SIG-M5 treated with dmso at 0.1 percent for 504 hours (cell line): ENCODE data around the gene L1CAM.
A peak's percentile ranks its signal among the peaks of the same experiment; 100 is the strongest.

Experiments used
- DNase-seq: peaks from one replicate; lab custom pipeline; 2025; ENCODE audit not compliant: unreplicated experiment; lab: John Stamatoyannopoulos, UW

The L1CAM gene

DNA sequence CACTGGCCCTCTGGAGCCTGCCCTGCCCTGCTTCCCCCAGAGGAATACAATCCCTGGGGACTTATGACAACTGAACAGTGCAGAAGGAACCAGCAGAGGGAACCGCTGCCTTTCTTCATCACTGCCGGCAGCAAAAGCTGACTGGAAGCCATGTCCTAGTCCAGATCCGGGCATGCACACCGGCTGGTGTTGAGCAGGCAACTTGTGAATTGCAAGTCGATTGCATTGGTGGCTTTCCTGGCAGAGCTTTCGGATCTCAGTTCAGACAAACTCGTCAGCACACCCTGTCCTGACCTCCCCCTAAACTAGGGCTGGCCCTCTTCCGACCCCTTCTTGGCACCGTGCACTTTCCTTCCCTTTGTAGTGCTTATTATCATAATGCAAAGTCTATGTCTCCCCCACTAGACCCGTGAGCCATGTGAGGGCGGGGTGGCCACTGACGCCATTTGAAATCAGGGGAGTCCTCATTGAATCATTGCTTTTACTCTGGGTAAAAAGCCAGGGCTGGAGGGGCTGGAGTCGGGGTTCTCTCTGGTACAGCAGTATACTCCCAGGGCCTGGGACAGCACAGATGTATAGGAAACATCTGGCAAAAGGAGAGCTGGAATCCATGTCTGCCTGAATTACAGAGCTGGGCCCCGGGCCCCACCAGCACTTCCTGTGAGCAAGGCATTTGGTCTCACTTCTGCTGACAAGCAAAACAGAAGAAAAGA lies 38.3 kb upstream of the L1CAM start:
- DNase-seq = peak; percentile 54

DNA sequence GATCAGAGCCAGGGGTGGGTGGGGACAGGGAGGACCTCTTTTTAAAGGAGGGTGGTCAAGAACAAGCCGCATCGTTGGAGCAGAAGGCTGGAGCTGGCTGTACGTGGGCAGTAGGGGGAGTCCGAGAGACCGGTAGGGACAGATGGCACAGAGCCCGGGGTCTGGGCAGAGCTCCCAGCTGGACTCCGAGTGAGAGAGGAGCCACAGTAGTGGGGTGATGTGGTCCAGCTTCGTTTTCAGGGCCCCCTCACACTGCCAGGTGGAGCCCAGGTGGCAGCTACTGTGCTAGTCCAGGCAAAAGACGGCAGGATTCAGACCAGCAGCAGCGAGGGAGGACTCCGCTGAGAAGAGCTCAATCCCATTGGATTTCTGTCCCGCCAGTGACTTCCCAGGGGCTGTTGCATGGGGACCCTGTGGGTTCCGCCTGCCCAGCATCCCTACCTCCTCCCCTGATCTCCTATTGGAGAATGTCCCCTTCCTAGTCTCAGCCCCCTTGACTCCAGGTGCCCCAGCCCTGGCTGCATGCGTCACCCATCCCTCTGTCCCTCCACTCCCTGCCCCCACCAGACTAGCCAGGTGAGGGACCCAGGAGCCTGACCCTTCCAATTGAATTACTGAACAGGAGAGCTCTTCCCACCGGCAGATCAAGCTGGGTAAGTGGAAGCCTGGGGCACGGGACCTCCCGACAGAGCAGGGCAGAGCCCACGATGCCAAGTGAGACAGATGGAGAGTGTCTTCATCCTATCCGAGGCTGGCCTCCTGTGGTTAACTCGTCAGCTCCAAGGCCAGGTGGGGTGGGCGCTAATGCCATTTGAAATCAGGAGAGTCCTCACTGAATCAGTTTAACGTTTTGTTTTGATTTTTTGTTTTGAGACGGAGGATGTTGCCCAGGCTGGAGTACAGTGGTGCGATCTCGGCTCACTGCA lies 37.2 kb upstream of the L1CAM start:
- no peak for DNase-seq

DNA sequence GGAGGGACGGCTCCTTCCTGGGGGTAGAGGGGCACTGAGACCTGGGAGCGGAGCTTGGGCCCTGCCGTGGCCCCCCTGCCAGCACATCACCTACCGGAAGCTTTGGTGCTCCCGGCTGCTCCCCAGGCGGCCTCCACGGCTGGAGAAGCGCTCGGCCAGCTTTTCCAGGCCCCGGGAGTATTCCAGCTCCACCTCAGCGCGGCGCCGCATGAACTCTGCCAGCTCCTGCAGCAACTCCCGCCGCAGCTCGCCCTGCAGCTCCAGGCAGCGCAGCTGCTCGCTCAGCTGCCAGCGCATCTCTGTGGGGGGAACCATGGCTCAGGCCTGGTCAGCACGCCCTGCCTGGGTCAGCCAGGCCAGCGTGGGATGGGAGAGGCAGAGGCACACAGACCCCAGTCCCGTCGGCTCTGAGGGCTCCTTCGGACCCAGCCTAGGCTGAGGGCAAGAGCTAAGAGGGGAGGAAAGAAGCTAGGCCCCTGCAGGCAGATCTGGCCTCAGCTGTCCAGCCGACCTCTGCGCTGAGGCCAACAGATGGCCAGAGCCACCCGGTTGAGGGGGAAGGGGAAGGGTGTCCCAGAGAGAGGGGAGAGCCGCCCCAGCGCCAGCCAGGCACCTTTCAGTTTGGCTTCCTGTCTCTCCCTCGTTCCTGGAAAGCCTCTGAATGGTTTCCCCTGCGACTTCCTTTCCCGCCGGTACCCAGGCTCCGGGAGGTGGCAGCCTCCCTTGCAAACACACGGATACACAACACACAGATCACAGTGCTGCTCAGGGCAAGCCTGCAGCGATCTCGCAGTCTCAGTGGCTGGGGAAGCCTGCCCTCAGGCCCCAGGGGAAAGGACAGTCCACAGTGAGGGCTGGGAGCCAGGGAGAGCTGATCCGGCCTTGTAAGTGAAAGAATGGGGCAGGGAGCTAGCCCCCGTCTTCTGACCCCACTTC lies 35.8 kb upstream of the L1CAM start:
- no peak for DNase-seq

DNA sequence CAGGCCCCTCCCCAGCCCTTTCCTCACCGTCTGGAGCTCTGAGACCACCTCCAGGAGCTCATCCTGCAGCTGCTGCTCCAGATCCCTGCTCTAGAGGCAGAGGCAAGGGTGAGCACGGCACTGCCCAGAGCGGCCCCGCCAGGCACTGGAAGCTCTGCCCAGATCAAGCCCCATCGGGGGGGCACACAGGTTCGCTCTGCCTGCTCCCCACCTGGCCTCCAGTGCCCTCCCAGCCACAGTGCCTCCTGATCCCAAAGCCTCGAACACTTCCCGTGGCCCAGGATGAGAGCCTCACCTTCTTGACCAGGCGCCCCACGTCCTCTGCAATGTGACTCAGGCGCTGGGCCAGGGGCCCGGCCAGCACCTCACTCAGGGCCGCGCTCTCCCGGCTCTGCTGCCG lies 35.1 kb upstream of the L1CAM start:
- no peak for DNase-seq

DNA sequence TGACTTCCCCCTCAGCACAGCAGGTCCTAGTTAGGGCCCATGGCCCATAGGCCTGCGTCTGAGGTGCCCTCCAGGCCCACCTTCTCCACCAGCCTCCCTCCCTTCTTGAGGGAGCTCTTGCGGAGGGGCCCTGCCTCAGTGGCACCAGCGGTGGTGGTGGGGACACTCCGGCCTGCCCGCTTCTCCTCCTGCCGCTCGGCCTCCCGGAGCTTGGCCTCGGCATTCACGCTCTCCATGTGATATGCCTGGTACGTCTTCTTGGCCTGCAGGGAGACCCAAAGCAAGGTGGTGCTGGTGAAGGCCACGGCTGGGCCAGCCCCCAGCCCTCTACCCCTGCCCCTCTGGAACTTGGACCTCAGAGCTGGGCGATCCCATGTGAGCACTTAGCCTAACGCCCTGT lies 34.6 kb upstream of the L1CAM start:
- no peak for DNase-seq

DNA sequence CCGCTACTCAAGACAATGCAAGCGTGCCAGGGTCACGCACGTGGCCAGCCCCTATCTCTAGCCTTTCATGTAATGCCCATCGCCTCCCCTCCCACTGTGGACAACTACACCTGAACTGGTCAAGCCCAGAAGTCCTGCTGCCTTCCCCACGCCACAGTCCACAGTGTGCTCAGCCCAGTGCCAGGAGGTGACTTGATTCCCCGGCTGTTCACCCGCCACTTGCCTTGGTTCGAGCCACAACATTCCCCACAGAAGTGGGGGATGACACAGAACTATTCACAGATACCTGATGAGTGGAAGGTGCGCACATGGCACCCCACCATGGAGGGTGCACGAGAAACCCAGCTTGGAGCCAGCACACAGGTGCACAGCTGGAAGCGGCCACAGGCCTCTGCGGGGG lies 33.3 kb upstream of the L1CAM start:
- no peak for DNase-seq

DNA sequence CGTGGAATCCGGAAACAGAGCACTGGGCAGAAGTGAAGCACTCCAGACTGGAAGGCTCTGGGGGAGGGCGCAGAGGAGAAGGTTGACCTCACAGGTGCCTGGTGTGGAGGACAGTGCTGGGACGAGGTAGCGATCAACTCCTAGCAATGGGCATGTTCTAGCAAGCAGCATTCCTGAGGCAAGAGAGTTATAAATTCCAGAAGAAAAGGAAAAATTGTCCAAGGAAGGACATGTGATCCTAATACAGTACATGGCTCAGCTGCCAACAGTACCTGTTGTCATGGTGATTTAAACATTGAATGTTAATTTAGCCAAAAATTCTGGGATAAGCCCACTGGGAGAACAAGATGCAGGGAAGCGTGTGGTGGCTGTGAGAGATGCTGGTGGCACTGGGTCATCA lies 31.9 kb upstream of the L1CAM start:
- no peak for DNase-seq

DNA sequence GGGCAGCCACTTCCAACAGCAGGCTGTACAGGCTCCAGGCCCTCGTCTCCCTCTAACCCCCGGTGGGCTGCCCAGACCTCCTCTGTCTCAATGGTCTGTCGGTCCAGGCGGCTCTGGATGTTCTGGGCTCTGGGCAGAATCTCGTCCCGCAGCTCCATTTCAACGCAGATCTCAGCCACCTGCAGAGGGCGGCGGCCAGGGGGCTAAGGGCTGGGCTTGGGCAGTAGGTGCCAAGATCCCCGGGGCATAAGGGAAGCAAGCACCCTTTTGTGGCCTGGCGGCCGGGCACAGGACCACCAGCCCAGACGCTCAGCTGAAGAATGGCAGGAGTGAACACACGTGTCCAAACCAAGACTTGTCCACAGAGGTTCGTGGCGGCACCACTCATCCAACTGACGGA lies 27.7 kb upstream of the L1CAM start:
- no peak for DNase-seq

DNA sequence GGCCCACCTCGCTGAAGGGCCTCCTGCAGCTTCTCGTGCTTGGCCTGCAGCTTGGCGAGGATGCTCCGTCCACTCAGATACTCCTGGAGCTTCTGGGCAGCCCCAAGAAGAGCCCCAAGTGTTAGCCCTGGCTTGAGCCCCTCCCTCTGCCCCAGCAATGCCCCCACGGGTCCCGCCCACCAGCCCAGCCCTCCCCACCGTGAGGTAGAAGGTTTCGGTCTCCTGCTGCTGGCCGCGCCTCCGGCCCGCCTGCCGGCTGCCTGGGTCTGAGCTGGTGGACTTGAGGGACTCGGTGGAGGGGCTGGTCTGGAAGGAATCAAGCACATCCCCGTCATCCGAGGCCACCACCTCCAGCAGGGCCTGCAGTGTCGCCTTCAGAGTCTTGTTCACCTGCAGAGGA lies 27.2 kb upstream of the L1CAM start:
- DNase-seq = no peak

DNA sequence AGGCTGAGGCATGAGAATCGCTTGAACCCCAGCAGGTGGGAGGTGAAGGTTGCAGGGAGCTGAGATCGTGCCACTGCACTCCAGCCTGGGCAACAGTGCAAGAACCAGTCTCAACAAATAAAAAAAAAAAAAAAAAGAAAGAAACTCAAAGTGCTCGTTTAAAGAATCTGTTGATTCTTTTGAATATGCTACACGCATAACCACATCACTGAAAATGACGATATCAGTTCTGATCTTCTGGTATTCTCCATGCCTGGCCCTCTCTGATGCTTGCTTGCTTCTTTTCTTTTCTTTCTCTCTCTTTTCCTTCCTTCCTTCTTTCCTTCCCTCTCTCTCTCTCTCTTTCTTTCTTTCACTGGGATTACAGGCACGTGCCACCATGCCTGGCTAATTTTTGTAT lies 25.8 kb upstream of the L1CAM start:
- DNase-seq = no peak

DNA sequence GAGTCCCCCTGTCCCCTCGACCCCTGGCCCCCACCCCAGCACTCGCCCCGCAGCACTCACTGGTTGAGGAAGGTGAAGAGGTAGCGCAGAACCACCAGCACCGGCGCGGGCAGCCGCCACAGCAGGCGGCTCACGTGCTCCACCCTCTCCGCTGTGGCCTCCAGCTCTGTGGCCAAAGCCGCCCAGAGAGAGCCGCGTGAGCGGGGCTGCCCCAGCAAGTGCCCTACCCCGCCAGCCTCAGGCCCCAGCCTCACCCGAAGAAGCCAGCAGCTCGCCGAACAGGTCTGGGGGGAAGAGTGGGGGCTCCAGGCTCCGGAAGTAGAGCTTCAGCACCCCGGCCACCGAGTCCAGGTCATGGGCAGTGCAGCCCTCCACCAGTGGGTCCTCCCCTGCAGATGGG lies 24.5 kb upstream of the L1CAM start:
- no peak for DNase-seq

DNA sequence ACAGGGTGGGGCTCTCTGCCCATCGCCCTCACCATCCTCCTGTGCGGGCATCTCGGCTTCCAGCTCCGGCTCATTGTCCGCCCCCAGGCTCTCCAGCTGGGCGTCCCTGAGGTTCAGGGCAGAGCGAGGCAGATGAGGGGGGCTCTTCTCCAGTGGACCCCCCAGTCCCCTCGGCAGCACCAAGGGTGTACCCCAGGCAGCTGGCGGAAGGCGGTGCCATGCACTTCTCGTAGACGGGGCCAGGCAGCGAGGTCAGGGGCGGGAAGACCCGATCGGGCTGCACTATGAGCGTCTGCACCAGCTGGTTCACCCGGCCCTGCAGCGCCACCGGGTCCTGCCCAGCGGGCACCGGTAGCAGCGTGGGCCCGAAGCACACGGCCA lies 24.0 kb upstream of the L1CAM start:
- DNase-seq = no peak

DNA sequence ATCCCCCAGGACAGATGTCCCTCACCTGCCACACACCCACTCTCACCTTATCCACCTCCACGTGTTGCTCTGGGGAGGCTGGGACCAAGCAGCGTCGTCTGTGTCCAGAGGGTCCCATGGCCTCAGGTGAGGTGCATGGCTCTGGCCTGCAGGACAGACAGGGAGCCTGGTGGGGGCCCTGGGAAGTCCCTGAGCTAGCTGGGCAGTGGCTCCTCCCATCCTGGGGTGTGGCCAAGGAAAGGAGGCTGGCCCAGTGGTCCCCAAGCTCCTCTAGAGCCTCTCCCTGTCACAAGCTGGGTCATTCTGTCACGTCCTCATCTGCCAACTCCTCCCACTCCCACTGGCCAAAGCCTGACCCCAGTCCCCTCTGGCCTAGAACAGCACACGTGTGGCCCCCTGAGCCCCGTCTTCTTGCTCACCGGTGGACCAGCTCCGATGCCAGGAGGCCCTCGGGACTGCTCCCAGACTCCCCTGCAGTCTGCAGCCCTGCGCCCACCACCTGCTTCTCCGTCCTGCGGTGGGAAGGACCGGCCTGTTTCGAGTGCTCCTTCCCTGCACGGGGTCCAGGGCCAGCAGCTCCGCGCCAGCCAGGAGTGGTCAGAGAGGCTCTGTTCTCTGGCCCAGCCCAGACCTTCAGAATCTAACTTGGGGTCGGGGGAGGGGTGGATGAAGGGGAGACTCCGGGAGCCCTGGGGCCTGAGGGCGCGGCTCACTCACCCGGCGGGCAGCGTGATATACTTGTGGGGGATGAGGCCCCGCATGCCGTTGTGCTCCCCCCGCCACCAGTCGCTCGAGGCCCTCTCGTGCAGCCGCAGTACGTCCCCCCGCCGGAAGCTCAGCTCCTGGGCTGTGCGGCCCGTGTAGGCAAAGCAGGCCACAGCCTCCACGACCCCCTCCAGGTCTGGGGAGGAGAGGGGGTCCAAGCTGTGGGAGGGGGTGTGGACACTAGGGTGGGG lies 23.3 kb upstream of the L1CAM start:
- no peak for DNase-seq

DNA sequence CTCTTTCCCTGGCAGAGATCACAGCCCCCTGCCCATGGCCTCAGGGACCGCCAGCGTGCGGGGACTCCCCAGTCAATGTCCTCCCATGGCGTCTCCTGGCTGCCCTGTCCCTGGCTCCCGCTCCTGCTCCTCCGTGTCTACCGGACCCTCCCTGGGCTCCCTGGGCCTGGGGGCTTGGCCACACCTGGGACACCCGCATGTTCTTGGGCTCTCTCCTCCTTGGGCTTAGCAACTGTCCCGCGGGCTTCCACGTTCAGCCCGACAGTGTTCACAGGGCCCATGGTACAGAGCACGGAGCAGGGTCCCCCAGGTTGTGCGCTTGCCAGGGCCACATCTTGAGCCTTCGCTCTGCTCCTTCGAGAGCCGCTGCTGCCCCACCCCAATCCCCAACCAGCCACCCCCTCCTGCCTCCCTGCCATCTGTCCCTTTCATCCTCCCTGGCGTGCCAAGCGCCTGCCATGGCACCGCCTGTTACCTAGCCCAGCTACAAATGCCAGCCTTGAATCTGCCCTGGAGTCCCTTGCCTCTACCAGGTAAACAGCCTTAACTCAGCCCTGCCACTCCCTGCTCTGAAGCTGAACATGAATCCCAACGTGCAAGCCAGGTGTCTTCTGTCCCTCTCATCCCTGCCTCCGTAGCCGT lies 22.4 kb upstream of the L1CAM start:
- DNase-seq = no peak

DNA sequence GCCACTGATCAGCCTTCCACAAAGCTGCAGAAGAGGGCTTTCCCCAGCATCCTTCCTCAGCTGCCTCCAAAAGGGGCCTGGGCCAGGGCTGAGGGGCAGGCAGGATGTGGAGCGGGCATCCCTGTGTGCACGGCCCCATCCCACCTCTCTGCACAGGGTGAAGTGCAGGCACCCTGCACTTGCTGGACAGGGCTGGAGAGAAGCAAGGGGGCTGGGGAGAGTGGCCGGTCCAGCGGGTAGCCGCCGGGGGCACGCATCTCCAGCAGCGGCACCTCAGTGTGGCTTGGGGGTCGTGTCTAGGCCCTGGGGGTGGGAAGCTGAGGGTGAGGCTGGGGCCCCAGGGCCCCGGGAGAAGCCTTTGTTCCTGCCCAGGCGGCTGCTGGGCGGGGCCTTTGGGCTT lies 21.5 kb upstream of the L1CAM start:
- no peak for DNase-seq

DNA sequence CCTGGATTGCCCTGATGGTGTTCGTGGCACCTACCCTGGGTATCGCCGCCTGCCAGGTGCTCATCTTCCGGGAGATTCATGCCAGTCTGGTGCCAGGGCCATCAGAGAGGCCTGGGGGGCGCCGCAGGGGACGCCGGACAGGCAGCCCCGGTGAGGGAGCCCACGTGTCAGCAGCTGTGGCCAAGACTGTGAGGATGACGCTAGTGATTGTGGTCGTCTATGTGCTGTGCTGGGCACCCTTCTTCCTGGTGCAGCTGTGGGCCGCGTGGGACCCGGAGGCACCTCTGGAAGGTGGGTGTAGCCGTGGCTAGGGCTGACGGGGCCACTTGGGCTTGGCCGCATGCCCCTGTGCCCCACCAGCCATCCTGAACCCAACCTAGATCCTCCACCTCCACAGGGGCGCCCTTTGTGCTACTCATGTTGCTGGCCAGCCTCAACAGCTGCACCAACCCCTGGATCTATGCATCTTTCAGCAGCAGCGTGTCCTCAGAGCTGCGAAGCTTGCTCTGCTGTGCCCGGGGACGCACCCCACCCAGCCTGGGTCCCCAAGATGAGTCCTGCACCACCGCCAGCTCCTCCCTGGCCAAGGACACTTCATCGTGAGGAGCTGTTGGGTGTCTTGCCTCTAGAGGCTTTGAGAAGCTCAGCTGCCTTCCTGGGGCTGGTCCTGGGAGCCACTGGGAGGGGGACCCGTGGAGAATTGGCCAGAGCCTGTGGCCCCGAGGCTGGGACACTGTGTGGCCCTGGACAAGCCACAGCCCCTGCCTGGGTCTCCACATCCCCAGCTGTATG lies 20.3 kb upstream of the L1CAM start:
- no peak for DNase-seq

DNA sequence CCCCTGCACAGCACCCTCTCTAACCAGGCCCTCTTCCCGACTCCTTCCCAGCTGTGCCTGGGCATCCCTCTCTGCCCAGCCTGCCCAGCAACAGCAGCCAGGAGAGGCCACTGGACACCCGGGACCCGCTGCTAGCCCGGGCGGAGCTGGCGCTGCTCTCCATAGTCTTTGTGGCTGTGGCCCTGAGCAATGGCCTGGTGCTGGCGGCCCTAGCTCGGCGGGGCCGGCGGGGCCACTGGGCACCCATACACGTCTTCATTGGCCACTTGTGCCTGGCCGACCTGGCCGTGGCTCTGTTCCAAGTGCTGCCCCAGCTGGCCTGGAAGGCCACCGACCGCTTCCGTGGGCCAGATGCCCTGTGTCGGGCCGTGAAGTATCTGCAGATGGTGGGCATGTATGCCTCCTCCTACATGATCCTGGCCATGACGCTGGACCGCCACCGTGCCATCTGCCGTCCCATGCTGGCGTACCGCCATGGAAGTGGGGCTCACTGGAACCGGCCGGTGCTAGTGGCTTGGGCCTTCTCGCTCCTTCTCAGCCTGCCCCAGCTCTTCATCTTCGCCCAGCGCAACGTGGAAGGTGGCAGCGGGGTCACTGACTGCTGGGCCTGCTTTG lies 19.6 kb upstream of the L1CAM start:
- no peak for DNase-seq
